ENCODE data around the gene MCMBP.

DNA sequence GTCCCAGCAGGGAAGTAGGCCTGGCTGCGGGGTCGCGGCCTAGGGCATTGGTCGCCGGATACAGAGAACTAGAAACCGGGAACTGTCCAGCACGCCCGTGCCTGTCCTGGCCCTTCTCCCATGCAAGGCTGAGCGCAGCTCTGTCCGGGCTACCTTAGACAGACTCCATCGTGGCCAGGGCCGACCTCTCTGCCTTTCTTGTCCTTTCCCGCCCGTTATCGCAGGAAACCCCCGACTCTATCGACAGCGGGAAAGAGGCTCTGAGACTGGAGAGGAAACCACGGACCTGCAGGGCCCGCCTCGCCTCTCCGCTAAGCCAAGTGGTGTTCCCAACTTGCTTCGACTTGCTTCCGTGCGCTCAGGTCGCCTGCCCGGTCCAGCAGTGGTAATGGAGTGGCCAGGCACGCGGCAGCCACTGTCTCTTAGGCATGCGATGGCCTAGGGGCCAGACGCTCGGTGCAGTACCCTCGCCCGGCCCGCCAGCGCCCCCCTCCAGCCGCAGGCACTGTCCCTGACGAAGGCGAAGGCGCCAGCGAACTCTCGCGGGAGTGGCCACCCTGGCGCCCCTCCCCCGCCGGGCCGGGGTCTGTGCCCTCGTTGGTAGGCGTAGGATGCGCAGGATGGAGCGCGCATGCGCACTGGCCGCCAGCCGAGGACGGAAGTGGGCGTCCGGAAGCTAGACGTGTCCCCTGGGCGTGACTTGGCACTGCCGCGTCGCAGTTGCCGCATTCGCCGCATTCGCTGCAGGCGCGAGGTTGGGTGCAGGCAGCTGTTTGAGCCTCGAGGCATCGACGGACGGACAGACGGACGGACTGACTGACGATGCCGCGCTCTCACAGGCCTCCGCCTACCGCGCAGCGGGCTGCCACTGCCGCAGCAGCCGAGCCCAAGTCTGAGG lies 54.4 kb downstream of the MCMBP start:
- TF ChIP-seq, protein P1, sequence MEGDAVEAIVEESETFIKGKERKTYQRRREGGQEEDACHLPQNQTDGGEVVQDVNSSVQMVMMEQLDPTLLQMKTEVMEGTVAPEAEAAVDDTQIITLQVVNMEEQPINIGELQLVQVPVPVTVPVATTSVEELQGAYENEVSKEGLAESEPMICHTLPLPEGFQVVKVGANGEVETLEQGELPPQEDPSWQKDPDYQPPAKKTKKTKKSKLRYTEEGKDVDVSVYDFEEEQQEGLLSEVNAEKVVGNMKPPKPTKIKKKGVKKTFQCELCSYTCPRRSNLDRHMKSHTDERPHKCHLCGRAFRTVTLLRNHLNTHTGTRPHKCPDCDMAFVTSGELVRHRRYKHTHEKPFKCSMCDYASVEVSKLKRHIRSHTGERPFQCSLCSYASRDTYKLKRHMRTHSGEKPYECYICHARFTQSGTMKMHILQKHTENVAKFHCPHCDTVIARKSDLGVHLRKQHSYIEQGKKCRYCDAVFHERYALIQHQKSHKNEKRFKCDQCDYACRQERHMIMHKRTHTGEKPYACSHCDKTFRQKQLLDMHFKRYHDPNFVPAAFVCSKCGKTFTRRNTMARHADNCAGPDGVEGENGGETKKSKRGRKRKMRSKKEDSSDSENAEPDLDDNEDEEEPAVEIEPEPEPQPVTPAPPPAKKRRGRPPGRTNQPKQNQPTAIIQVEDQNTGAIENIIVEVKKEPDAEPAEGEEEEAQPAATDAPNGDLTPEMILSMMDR (IDR thresholded peaks at IDR 0.05): no peak
- no peak for TF ChIP-seq EZH2 (IDR thresholded peaks at IDR 0.05; ENCODE audit: borderline replicate concordance, insufficient read depth, low read depth, low read length, poor library complexity, severe bottlenecking)

Measured in B cell (primary cell).